OCI-LY3 (cell line): ENCODE data around the gene CHAF1A.

ENCODE experiments used
- CTCF ChIP-seq: fragments of 200-600, 300-600 bp; sonication (generic); IDR thresholded peaks from 2 replicates; pipeline ENCODE4 v1.5.1; 2014; ENCODE audit warnings: antibody characterized with exemption, low read length, low read depth
- EZH2phosphoT487 ChIP-seq: fragments of 200-600 bp; shearing (Covaris generic); IDR thresholded peaks from 2 replicates; pipeline ENCODE4 v1.6.1; 2018; ENCODE audit warnings: antibody characterized with exemption, mixed run types, low read depth

DNA sequence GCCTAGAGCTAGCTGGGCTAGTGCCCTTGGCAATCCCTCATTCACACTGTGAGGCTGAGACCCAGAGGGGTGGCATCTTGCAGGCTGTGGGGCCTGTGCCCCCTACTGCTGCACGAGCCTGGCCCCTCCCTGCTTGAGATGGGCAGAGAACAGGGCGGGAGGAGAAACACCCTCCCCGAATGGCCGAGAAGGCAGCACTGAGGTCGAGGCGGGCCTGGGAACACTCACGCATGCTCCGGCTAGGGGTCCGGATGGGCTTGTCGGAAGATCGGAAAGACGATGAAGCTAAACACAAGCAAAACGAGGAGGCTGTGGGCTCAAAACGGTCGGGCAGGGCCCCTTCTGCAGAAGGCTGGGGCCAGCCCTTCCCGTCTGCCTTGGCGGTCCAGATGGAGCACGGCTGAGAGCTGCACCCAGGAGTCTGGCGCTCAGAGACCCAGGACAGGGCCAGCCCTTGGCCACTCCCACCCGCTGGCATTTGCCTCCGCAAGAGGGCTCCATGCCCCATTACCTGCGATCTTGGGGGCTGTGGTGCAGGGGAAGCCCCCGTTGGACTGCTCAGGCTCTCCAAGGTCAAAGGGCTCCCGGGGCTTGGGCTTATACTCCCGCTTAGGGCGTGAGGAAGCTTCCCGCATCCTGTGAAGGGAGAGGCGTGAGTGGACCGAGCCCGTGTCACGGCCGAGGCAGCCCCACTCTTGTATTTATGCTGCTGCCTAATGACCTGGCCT is 40.2 kb upstream of the CHAF1A start:
- TF ChIP-seq CTCF (no peak), EZH2phosphoT487 (no peak)
